HG02885 (cell line): Measurements from ENCODE around the gene NOSTRIN.
A peak's percentile ranks its signal among the peaks of the same experiment; 100 is the strongest.
"Not testable (repeated sequence)": the region's sequence is repeated elsewhere in the genome, so short reads cannot be mapped to it uniquely, and the experiment has no call there.

Experiments used
- ATAC-seq: cut with Tn5 transposase; IDR thresholded peaks from one replicate; pipeline ENCODE4 v1.9.1; 2021; ENCODE audit warnings: mild to moderate bottlenecking; ENCODE audit not compliant: unreplicated experiment, poor library complexity

The NOSTRIN gene

GRCh38 chr2:168801961-168802858 is at the start of gene NOSTRIN:
Gene NOSTRIN, plus strand, starts transcription at chr2:168802637. Its CDS starts 10 bp downstream, at chr2:168802647.
- no peak for ATAC-seq

GRCh38 chr2:168753765-168754329 is 48.6 kb upstream of the NOSTRIN start:
- ATAC-seq: no peak

- no peak for ATAC-seq
Observed at GRCh38 chr2:168757223-168757622, 45.2 kb upstream of the NOSTRIN start.

- ATAC-seq: peak; percentile 75
Observed at GRCh38 chr2:168758970-168759820, 43.2 kb upstream of the NOSTRIN start.

GRCh38 chr2:168765401-168765800 is 37.0 kb upstream of the NOSTRIN start:
- no peak for ATAC-seq

GRCh38 chr2:168766600-168766999 is 35.8 kb upstream of the NOSTRIN start:
- ATAC-seq: no peak

GRCh38 chr2:168767258-168767657 is 35.2 kb upstream of the NOSTRIN start:
- no peak for ATAC-seq

GRCh38 chr2:168768357-168768756 is 34.1 kb upstream of the NOSTRIN start:
- ATAC-seq: not testable (repeated sequence)

- no peak for ATAC-seq
Observed at GRCh38 chr2:168770796-168771195, 31.6 kb upstream of the NOSTRIN start.

- no peak for ATAC-seq
Observed at GRCh38 chr2:168772704-168773103, 29.7 kb upstream of the NOSTRIN start.

GRCh38 chr2:168773128-168773527 is 29.3 kb upstream of the NOSTRIN start:
- no peak for ATAC-seq

GRCh38 chr2:168773719-168774521 is 28.5 kb upstream of the NOSTRIN start:
- ATAC-seq: peak; percentile 68

GRCh38 chr2:168775837-168776236 is 26.6 kb upstream of the NOSTRIN start:
- ATAC-seq: no peak

GRCh38 chr2:168780669-168781071 is 21.8 kb upstream of the NOSTRIN start:
- no peak for ATAC-seq

GRCh38 chr2:168781191-168781817 is 21.1 kb upstream of the NOSTRIN start:
- no peak for ATAC-seq

GRCh38 chr2:168782271-168782670 is 20.2 kb upstream of the NOSTRIN start:
- ATAC-seq: no peak

GRCh38 chr2:168784993-168785392 is 17.4 kb upstream of the NOSTRIN start:
- no peak for ATAC-seq

GRCh38 chr2:168787098-168787781 is 15.2 kb upstream of the NOSTRIN start:
- no peak for ATAC-seq

GRCh38 chr2:168787782-168788376 is 14.6 kb upstream of the NOSTRIN start:
- ATAC-seq: no peak
